Ascending aorta (tissue), 2 donors: ENCODE results near the gene PTGER3. TPM values are rescaled to one million over a fixed set of nuclear protein-coding genes. Genes with fewer than 3 reads are reported as not detected.

Experiments
- DNase-seq, 2 donors: peaks; one replicate each; pipeline ENCODE4 v3.0.0-alpha.2; 2019; ENCODE audit warnings: low spot score in 2 of 2
- H3K27ac ChIP-seq, 2 donors: fragments of 200-600 bp; sonication (generic); one replicate each; pipeline ENCODE4 v1.5.1; 2016 to 2017; ENCODE audit warnings: mild to moderate bottlenecking in 1 of 2
- H3K27me3 ChIP-seq: fragments of 200-600 bp; sonication (generic); one replicate; pipeline ENCODE4 v1.5.1; 2017
- H3K36me3 ChIP-seq, 2 donors: fragments of 200-600 bp; sonication (generic); one replicate each; pipeline ENCODE4 v1.5.1; 2016
- H3K4me1 ChIP-seq, 2 donors: fragments of 200-600 bp; sonication (generic); one replicate each; pipeline ENCODE4 v1.5.1; 2016 to 2017; ENCODE audit warnings: mild to moderate bottlenecking in 1 of 2
- H3K4me3 ChIP-seq, 2 donors: fragments of 200-600 bp; sonication (generic); one replicate each; pipeline ENCODE4 v1.5.1; 2016 to 2017; ENCODE audit warnings: mild to moderate bottlenecking in 1 of 2
- H3K9me3 ChIP-seq, 2 donors: fragments of 200-600 bp; sonication (generic); one replicate each; pipeline ENCODE4 v1.5.1; 2016
- intact Hi-C: fragments of 100-400 bp; cut with DNase I; formaldehyde crosslinking; loops from one replicate; pipeline ENCODE4 v1.15.1; 2023
- total RNA-seq: library from RNA; depleted of rRNA; stranded (reverse); fragments of >200 nt; gene quantifications from one replicate; pipeline ENCODE4 v1.1.0, GENCODE V29; 2016
- TF ChIP-seq, protein P1 (sequence below), 3 experiments: fragments of 200-600 bp in 2 of 3; fragments of 450-650 bp in 1 of 3; sonication (generic) in 2 of 3; IDR thresholded peaks; one replicate each; pipeline ENCODE4 v1.5.1; 2016 to 2019; ENCODE audit warnings: antibody characterized with exemption in 3 of 3, mild to moderate bottlenecking in 1 of 3, moderate library complexity in 1 of 3

The PTGER3 gene
- 70.1 TPM for total RNA-seq

GRCh38 chr1:71047635-71048607 is at the start of gene PTGER3:
Gene PTGER3 (minus strand): TSS chr1:71047816. CDS start chr1:71047577, 239 bp downstream.
- Histone ChIP-seq H3K4me1 (peaks cover 0 to 7% of the 10 kb centered on the region in 2 donors), H3K9me3 (no peaks in the 10 kb centered on the region), H3K27ac (peak within 1 kb of the TSS; percentile 71 to 85), H3K36me3 (no peaks in the 10 kb centered on the region), H3K27me3 (no peaks in the 10 kb centered on the region), H3K4me3 (peak within 1 kb of the TSS; percentile 74 to 86)
- intact Hi-C loops, result loop anchor here (2.0 to 10.0 kb wide), 5 partner anchors 29 to 693 kb away; partner anchors contain the start of gene ANKRD13C
- peak in 1 of 2 donors; percentile 91 for DNase-seq
- TF ChIP-seq, protein P1, sequence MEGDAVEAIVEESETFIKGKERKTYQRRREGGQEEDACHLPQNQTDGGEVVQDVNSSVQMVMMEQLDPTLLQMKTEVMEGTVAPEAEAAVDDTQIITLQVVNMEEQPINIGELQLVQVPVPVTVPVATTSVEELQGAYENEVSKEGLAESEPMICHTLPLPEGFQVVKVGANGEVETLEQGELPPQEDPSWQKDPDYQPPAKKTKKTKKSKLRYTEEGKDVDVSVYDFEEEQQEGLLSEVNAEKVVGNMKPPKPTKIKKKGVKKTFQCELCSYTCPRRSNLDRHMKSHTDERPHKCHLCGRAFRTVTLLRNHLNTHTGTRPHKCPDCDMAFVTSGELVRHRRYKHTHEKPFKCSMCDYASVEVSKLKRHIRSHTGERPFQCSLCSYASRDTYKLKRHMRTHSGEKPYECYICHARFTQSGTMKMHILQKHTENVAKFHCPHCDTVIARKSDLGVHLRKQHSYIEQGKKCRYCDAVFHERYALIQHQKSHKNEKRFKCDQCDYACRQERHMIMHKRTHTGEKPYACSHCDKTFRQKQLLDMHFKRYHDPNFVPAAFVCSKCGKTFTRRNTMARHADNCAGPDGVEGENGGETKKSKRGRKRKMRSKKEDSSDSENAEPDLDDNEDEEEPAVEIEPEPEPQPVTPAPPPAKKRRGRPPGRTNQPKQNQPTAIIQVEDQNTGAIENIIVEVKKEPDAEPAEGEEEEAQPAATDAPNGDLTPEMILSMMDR (IDR thresholded peaks at IDR 0.05), result no peak

- Histone ChIP-seq H3K9me3 (no peaks in the 10 kb centered on the region), H3K4me1 (no peaks in the 10 kb centered on the region), H3K4me3 (no peak overlapping the region), H3K27me3 (no peaks in the 10 kb centered on the region), H3K27ac (no peak overlapping the region), H3K36me3 (no peaks in the 10 kb centered on the region)
- intact Hi-C loops, result no loop called here
- DNase-seq, result no peak
- TF ChIP-seq, protein P1 (IDR thresholded peaks at IDR 0.05), result no peak
Measured at GRCh38 chr1:71094913-71095312, 47.3 kb upstream of the PTGER3 start.

DNA sequence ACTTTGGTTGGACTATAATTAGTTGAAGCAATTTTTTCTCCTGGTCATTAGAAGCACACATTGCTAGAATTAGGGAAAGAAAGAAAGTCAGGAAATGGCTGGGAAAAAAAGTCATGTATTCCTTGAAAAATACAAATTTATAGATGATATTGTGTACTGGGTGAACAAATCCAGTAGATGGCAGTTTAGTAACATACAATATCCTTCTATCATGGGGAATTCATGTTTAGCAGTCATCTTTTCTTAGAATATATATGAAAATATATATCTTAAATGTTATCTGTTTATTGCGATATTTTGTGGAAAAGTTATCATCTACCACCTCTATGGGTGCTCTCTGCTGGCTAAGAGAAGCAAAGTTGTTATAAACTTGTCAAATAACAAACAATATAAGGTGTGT is 46.3 kb upstream of the PTGER3 start:
- TF ChIP-seq, protein P1 (IDR thresholded peaks at IDR 0.05), result peak in 2 of 3 experiments; percentile 27 to 45
- intact Hi-C loops, result no loop called here

GRCh38 chr1:71089536-71090270 is 42.1 kb upstream of the PTGER3 start:
- Histone ChIP-seq H3K4me3 (no peak overlapping the region), H3K9me3 (no peaks in the 10 kb centered on the region), H3K4me1 (peaks cover 0 to 4% of the 10 kb centered on the region in 2 donors), H3K27me3 (no peaks in the 10 kb centered on the region), H3K36me3 (no peaks in the 10 kb centered on the region), H3K27ac (peak overlapping the region; percentile 40 to 55)
- no peak for DNase-seq
- TF ChIP-seq, protein P1 (IDR thresholded peaks at IDR 0.05), result no peak
- intact Hi-C loops, result no loop called here

More for the DNA sequence above, 46.3 kb upstream of the PTGER3 start:
- Histone ChIP-seq H3K27ac (no peak overlapping the region), H3K4me1 (peaks cover 0 to 4% of the 10 kb centered on the region in 2 donors), H3K4me3 (no peak overlapping the region), H3K27me3 (no peaks in the 10 kb centered on the region), H3K36me3 (no peaks in the 10 kb centered on the region), H3K9me3 (no peaks in the 10 kb centered on the region)
- no peak for DNase-seq

GRCh38 chr1:71088645-71089287 is 41.1 kb upstream of the PTGER3 start:
- no peaks in the 10 kb centered on the region for H3K9me3 ChIP-seq
- TF ChIP-seq, protein P1 (IDR thresholded peaks at IDR 0.05), result no peak
- intact Hi-C loops, result no loop called here
- H3K27me3 ChIP-seq, result no peaks in the 10 kb centered on the region
- H3K4me3 ChIP-seq, result no peak overlapping the region
- H3K27ac ChIP-seq, result peak overlapping the region in 1 of 2 donors; percentile 55
- H3K4me1 ChIP-seq, result peaks cover 0 to 4% of the 10 kb centered on the region in 2 donors
- no peaks in the 10 kb centered on the region for H3K36me3 ChIP-seq
- DNase-seq, result no peak
